ENCODE measurements around the gene PCDHB1.
"Not testable (repeated sequence)": the region's sequence is repeated elsewhere in the genome, so short reads cannot be mapped to it uniquely, and the experiment has no call there.

The PCDHB1 gene

DNA sequence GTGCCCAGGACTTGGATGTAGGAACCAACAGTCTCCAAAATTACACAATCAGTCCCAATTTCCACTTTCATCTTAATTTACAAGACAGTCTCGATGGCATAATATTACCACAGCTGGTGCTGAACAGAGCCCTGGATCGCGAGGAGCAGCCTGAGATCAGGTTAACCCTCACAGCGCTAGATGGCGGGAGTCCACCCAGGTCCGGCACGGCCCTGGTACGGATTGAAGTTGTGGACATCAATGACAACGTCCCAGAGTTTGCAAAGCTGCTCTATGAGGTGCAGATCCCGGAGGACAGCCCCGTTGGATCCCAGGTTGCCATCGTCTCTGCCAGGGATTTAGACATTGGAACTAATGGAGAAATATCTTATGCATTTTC, 44.1 kb downstream of the PCDHB1 start:
- ATAC-seq (replicated peaks; ENCODE audit: extremely low read depth, poor library complexity, severe bottlenecking) (no peak), DNase-seq (ENCODE audit: low spot score in 2 of 2) (no peak)
- Mint-ChIP-seq H3K27me3 (peaks cover 53% of the 10 kb centered on the region), H3K9me3 (no peaks in the 10 kb centered on the region), H3K36me3 (ENCODE audit: insufficient read depth) (peaks cover 2% of the 10 kb centered on the region), H3K4me3 (no peak overlapping the region), H3K27ac (ENCODE audit: low read depth) (no peak overlapping the region), H3K4me1 (no peaks in the 10 kb centered on the region)

DNA sequence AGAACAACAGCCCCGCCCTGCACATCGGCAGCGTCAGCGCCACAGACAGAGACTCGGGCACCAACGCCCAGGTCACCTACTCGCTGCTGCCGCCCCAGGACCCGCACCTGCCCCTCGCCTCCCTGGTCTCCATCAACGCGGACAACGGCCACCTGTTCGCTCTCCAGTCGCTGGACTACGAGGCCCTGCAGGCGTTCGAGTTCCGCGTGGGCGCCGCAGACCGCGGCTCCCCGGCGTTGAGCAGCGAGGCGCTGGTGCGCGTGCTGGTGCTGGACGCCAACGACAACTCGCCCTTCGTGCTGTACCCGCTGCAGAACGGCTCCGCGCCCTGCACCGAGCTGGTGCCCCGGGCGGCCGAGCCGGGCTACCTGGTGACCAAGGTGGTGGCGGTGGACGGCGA, 45.0 kb downstream of the PCDHB1 start:
- not testable (repeated sequence) for H3K36me3 Mint-ChIP-seq (ENCODE audit: insufficient read depth); H3K4me3 Mint-ChIP-seq; H3K27ac Mint-ChIP-seq (ENCODE audit: low read depth); H3K9me3 Mint-ChIP-seq; H3K4me1 Mint-ChIP-seq; DNase-seq (ENCODE audit: low spot score in 2 of 2); ATAC-seq (replicated peaks; ENCODE audit: extremely low read depth, poor library complexity, severe bottlenecking)
- peaks cover 52% of the 10 kb centered on the region for H3K27me3 Mint-ChIP-seq

DNA sequence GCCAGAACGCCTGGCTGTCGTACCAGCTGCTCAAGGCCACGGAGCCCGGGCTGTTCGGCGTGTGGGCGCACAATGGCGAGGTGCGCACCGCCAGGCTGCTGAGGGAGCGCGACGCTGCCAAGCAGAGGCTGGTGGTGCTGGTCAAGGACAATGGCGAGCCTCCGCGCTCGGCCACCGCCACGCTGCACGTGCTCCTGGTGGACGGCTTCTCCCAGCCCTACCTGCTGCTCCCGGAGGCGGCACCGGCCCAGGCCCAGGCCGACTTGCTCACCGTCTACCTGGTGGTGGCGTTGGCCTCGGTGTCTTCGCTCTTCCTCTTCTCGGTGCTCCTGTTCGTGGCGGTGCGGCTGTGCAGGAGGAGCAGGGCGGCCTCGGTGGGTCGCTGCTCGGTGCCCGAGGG, 45.4 kb downstream of the PCDHB1 start:
- H3K4me3 Mint-ChIP-seq; H3K36me3 Mint-ChIP-seq (ENCODE audit: insufficient read depth); H3K4me1 Mint-ChIP-seq; ATAC-seq (replicated peaks; ENCODE audit: extremely low read depth, poor library complexity, severe bottlenecking); H3K9me3 Mint-ChIP-seq; DNase-seq (ENCODE audit: low spot score in 2 of 2); H3K27ac Mint-ChIP-seq (ENCODE audit: low read depth): not testable (repeated sequence)
- peaks cover 52% of the 10 kb centered on the region for H3K27me3 Mint-ChIP-seq

DNA sequence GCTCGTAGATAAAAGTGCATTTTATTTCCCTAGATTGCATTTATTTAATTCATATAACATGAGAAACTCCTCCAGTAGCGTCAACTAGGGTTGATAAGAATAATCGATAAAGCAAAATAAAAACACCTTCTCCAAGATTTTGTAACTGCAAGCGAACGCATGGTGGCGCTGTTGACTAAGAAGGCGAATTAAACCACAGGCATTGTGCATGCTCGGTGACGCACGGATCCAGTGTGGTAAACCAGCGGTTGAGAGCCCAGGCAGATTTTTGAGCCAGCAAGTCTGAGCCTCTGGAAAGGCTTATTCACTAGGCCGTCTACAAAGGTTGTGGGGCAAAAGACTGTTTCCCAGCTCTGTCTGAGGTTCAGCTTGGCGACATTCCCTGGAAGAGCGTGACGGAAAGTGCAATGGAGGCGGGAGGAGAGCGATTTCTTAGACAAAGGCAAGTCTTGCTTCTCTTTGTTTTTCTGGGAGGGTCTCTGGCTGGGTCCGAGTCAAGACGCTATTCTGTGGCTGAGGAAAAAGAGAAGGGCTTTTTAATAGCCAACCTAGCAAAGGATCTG, 49.1 kb downstream of the PCDHB1 start, which contains the start of gene PCDHB3:
TSS of gene PCDHB3 (plus strand) at position 231 of the 563 bp plus-strand sequence. CDS start at position 408, 177 bp downstream.
- H3K27me3 Mint-ChIP-seq, result peaks cover 19% of the 10 kb centered on the region
- H3K4me3 Mint-ChIP-seq, result no peak within 1 kb of the TSS
- peaks cover 2% of the 10 kb centered on the region for H3K36me3 Mint-ChIP-seq (ENCODE audit: insufficient read depth)
- H3K4me1 Mint-ChIP-seq, result no peaks in the 10 kb centered on the region
- no peak for ATAC-seq (replicated peaks; ENCODE audit: extremely low read depth, poor library complexity, severe bottlenecking)
- H3K9me3 Mint-ChIP-seq, result no peaks in the 10 kb centered on the region
- H3K27ac Mint-ChIP-seq (ENCODE audit: low read depth), result no peak within 1 kb of the TSS
- no peak for DNase-seq (ENCODE audit: low spot score in 2 of 2)

DNA sequence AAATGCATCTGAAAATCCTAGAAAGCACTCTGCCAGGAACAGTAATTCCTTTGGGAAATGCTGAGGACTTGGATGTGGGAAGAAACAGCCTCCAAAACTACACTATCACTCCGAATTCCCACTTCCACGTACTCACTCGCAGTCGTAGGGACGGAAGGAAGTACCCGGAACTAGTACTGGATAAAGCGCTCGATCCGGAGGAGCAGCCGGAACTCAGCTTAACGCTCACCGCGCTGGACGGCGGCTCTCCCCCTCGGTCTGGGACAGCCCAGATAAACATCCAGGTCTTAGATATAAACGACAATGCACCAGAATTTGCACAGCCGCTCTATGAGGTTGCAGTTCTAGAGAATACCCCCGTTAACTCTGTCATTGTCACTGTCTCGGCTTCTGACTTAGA, 49.9 kb downstream of the PCDHB1 start:
- Mint-ChIP-seq H3K36me3 (ENCODE audit: insufficient read depth) (peaks cover 2% of the 10 kb centered on the region), H3K27ac (ENCODE audit: low read depth) (no peak overlapping the region), H3K9me3 (no peaks in the 10 kb centered on the region), H3K4me1 (no peaks in the 10 kb centered on the region), H3K27me3 (peaks cover 19% of the 10 kb centered on the region), H3K4me3 (no peak overlapping the region)
- DNase-seq (ENCODE audit: low spot score in 2 of 2) (no peak), ATAC-seq (replicated peaks; ENCODE audit: extremely low read depth, poor library complexity, severe bottlenecking) (no peak)

DNA sequence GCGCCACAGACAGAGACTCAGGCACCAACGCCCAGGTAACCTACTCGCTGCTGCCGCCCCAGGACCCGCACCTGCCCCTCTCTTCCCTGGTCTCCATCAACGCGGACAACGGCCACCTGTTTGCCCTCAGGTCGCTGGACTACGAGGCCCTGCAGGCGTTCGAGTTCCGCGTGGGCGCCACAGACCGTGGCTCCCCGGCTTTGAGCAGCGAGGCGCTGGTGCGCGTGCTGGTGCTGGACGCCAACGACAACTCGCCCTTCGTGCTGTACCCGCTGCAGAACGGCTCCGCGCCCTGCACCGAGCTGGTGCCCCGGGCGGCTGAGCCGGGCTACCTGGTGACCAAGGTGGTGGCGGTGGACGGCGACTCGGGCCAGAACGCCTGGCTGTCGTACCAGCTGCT, 50.9 kb downstream of the PCDHB1 start:
- not testable (repeated sequence) for ATAC-seq (replicated peaks; ENCODE audit: extremely low read depth, poor library complexity, severe bottlenecking); H3K4me1 Mint-ChIP-seq; H3K9me3 Mint-ChIP-seq; H3K36me3 Mint-ChIP-seq (ENCODE audit: insufficient read depth); H3K27ac Mint-ChIP-seq (ENCODE audit: low read depth); H3K4me3 Mint-ChIP-seq; DNase-seq (ENCODE audit: low spot score in 2 of 2)
- peaks cover 19% of the 10 kb centered on the region for H3K27me3 Mint-ChIP-seq

DNA sequence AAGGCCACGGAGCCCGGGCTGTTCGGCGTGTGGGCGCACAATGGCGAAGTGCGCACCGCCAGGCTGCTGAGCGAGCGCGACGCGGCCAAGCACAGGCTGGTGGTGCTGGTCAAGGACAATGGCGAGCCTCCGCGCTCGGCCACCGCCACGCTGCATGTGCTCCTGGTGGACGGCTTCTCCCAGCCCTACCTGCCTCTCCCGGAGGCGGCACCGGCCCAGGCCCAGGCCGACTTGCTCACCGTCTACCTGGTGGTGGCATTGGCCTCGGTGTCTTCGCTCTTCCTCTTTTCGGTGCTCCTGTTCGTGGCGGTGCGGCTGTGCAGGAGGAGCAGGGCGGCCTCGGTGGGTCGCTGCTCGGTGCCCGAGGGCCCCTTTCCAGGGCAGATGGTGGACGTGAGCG, 51.3 kb downstream of the PCDHB1 start:
- H3K27ac Mint-ChIP-seq (ENCODE audit: low read depth); H3K4me3 Mint-ChIP-seq; DNase-seq (ENCODE audit: low spot score in 2 of 2); H3K4me1 Mint-ChIP-seq; ATAC-seq (replicated peaks; ENCODE audit: extremely low read depth, poor library complexity, severe bottlenecking); H3K36me3 Mint-ChIP-seq (ENCODE audit: insufficient read depth); H3K9me3 Mint-ChIP-seq: not testable (repeated sequence)
- peaks cover 19% of the 10 kb centered on the region for H3K27me3 Mint-ChIP-seq

DNA sequence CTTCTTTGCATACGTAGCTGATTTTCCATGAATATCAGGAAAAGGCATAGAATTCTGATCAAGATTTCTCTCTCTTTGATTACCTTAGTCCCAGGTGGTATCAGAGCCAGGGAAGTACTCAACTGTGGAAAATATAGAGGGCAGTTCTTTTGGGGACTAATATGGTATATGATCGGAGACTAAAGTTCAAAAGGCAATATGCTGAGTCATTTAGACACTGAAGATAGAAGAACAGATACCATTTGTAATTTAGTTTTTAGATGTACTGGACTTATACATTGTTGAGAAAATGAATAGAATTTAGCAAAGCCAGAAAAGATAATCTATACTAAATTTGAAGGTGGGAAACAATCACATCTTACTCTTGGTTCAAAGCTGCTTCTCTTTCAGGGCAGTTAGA, 54.2 kb downstream of the PCDHB1 start:
- no peaks in the 10 kb centered on the region for H3K4me1 Mint-ChIP-seq
- H3K27ac Mint-ChIP-seq (ENCODE audit: low read depth), result no peak overlapping the region
- no peaks in the 10 kb centered on the region for H3K9me3 Mint-ChIP-seq
- ATAC-seq (replicated peaks; ENCODE audit: extremely low read depth, poor library complexity, severe bottlenecking), result no peak
- no peaks in the 10 kb centered on the region for H3K36me3 Mint-ChIP-seq (ENCODE audit: insufficient read depth)
- peaks cover 4% of the 10 kb centered on the region for H3K27me3 Mint-ChIP-seq
- DNase-seq (ENCODE audit: low spot score in 2 of 2), result no peak
- no peak overlapping the region for H3K4me3 Mint-ChIP-seq
